SK-N-SH (cell line): ENCODE measurements around the gene KNSTRN.

Experiments used
- EP300 ChIP-seq, 2 experiments: IDR thresholded peaks; 2 replicates each; pipeline versions ENCODE4 v1.4.0 to v1.6.1; 2012; ENCODE audit warnings: borderline replicate concordance in 1 of 2, low read depth in 1 of 2, low read length in 1 of 2
- NRF1 ChIP-seq: IDR thresholded peaks from 2 replicates; pipeline ENCODE4 v1.6.1; 2012; ENCODE audit warnings: low read depth, mild to moderate bottlenecking, low read length
- POLR2AphosphoS5 ChIP-seq: IDR thresholded peaks from 2 replicates; pipeline ENCODE4 v1.6.1; 2012; ENCODE audit warnings: low read depth, low read length
- RCOR1 ChIP-seq: fragments of 150-350 bp; IDR thresholded peaks from 2 replicates; pipeline ENCODE4 v1.6.1; 2017; ENCODE audit warnings: antibody characterized with exemption, low read length
- SIN3A ChIP-seq: IDR thresholded peaks from 2 replicates; pipeline ENCODE4 v1.6.1; 2012; ENCODE audit warnings: low read depth, mild to moderate bottlenecking, low read length, moderate library complexity, borderline replicate concordance
- TAF1 ChIP-seq: IDR thresholded peaks from 2 replicates; pipeline ENCODE4 v1.6.1; 2012; ENCODE audit warnings: low read depth, mild to moderate bottlenecking, low read length, moderate library complexity, borderline replicate concordance
- YY1 ChIP-seq: IDR thresholded peaks from 2 replicates; pipeline ENCODE4 v1.4.0; 2012; ENCODE audit warnings: low read depth, mild to moderate bottlenecking
- TF ChIP-seq, protein P1 (sequence below): fragments of 200-600 bp; sonication (generic); IDR thresholded peaks from 2 replicates; pipeline ENCODE4 v1.6.1; 2017; ENCODE audit warnings: antibody characterized with exemption, mild to moderate bottlenecking, moderate library complexity

DNA sequence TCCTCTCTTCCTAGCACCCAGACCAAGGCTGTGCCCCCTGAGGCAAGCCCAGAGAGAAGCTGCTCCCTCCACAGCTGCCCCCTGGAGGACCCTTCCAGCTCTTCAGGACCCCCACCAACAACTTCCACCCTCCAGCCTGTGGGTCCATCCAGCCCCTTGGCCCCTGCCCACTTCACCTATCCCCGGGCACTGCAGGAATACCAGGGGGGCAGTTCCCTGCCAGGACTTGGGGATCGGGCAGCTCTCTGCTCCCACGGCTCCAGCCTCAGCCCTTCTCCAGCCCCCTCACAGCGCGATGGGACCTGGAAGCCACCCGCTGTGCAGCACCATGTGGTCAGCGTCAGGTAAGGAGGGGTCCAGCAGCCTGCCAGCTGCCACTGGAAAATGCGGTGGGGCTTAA, 18.9 kb upstream of the KNSTRN start:
- TF ChIP-seq POLR2AphosphoS5 (no peak), YY1 (no peak), RCOR1 (no peak), NRF1 (no peak), SIN3A (no peak), EP300 (IDR thresholded peaks at IDR 0.05; ENCODE audit: borderline replicate concordance in 1 of 2, low read depth in 1 of 2, low read length in 1 of 2) (no peak), TAF1 (no peak)
- TF ChIP-seq, protein P1, sequence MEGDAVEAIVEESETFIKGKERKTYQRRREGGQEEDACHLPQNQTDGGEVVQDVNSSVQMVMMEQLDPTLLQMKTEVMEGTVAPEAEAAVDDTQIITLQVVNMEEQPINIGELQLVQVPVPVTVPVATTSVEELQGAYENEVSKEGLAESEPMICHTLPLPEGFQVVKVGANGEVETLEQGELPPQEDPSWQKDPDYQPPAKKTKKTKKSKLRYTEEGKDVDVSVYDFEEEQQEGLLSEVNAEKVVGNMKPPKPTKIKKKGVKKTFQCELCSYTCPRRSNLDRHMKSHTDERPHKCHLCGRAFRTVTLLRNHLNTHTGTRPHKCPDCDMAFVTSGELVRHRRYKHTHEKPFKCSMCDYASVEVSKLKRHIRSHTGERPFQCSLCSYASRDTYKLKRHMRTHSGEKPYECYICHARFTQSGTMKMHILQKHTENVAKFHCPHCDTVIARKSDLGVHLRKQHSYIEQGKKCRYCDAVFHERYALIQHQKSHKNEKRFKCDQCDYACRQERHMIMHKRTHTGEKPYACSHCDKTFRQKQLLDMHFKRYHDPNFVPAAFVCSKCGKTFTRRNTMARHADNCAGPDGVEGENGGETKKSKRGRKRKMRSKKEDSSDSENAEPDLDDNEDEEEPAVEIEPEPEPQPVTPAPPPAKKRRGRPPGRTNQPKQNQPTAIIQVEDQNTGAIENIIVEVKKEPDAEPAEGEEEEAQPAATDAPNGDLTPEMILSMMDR = no peak
